Measurements from ENCODE around the gene CDHR5.
"Not testable (repeated sequence)": the region's sequence is repeated elsewhere in the genome, so short reads cannot be mapped to it uniquely, and the experiment has no call there.

Gene CDHR5

DNA sequence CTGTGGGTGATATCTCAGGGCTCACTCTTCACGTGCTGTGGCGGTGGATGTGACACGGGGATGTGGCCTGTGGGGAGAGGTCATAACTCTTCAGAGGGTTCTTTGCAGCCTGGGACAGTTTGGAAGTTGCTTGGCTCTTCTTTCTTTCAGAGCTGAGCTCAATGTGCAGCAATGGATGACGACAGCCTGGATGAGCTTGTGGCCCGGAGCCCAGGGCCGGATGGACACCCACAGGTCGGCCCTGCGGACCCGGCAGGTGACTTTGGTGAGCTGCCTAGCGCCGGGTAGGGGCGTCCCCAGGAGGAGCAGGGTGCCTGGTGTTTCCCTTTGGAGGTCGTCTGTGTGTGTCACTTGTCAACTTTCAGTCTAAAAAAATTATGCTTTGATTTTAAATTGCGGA is 43.4 kb downstream of the CDHR5 start:
- no peak for DNase-seq

- no peak for DNase-seq
These were observed 44.7 kb downstream of the CDHR5 start for GRCh38 chr11:579830-580601.

DNA sequence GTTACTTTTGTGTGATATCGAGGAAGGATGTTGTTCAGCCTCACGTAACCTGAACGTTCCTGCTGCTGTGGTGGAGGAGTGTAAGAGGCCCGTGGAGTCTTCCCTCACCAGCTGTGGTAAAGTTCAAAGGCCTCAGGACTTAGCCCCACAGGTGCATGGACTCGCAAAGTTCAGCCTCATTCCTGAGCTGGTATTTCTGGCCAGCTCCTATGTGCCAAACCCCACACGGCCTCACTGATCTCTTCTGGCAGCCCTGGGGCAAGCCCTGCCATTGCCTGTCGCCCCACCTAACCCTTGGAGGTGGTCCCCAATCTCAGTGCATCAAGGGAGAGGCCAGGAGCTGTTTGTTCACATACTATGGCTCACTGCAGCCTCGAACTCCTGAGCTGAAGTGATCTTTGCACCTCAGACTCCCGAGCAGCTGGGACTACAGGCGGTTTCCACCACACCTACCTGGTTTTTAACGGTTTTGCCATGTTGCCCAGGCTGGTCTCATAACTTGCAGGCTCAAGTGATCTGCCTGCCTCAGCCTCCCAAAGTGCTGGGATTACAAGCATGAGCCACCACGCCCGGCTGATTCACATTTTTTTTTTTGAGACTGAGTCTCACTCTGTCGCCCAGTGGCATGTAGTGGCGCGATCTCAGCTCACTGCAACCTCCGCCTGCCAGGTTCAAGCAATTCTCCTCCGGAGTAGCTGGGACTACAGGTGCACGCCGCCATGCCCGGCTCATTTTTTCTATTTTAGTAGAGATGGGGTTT is 46.3 kb downstream of the CDHR5 start:
- DNase-seq, result no peak

- DNase-seq, result no peak
These were observed 47.2 kb downstream of the CDHR5 start for GRCh38 chr11:577611-577894.

- no peak for DNase-seq
These were observed 47.7 kb downstream of the CDHR5 start for GRCh38 chr11:576811-577610.

GRCh38 chr11:575996-576768 is 48.6 kb downstream of the CDHR5 start, which contains the start of gene PHRF1:
PHRF1 (plus strand) TSS chr11:576470; CDS start chr11:581513, 5,043 bp downstream.
- DNase-seq, result peak; percentile 89

DNA sequence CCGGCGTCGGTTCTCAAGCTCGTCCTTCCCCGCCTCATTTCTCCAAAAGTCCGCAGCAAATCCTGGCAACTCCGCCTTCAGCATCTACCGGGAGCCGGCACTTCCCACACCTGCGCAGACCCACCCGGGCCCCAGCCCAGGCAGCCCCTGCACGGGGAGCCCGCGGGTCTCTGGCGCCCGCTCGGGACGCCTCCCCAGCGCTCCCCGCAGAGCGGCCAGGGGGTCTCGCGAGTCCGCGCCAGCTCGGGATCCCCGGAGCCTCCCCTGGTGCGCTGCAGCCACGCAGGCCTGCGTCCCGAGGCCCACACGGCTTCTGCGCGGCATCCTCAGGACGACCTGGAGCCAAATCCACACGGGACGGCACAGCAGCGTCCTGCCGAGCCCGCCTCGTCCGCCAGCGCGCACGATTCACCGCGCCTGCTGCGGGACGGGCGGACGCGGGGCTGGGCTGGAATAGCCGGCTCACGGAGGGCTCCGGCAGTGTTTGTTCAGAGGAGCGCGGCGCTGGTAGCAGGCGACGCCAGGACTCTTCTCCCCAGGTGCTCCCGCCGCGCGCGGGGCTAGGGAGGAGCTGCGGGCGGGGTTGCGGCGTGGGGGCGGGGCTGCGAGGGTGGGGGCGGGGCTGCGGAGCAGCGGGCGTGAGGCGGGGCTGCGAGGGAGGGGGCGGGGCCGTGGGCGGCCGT is 49.3 kb downstream of the CDHR5 start:
- peak; percentile 66 for DNase-seq

- no peak for DNase-seq
These were observed 50.0 kb downstream of the CDHR5 start for GRCh38 chr11:574632-575312.

DNA sequence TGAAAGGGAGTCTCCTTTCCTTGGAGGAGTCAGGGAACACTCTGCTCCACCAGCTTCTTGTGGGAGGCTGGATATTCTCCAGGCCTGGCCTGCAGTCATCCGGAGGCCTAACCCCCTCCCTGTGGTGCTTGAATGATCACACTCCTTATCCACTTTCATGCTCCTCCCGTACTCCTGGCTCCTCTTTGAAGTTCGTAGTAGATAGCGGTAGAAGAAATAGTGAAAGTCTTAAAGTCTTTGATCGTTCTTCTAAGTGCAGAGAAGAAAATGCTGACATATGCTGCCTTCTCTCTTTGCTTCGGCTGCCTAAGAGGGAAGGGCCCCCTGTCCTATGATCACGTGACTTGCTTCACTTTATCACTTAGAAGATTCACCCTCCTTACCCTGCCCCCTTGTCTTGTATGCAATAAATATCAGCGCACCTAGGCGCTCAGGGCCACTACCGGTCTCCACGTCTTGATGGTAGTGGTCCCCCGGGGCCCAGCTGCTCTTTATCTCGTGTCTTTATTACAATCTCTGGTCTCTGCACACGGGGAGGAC is 50.7 kb downstream of the CDHR5 start:
- DNase-seq, result not testable (repeated sequence)

DNA sequence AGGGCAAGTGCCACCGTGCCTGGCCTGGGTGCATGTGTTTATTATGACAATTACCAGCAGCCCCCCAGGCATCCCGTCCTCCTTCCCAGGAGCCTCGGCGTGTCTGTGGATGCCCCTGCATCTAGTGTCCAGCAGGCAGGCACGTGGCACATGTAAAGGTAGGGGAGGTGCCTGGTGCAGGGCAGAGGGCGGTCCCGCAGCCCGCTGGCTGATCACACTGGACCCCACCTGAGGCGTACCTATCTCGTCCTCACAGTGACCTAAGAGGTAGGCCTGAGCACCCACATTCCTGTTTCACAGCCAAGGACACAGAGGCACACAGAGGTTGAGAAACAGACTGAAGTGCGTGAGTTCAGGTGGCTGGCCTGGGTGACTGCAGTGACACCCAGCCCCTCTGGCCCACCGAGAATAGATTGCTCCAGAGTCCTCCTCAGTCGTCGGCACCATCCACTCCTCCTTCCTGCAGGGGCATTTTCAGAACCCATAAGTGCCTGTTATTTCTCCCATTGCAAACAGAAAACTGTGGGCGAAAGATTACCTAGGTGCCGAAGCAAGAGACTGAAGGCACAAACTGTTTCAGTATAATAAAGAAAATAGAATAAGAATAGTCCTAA is 51.5 kb downstream of the CDHR5 start:
- no peak for DNase-seq

- DNase-seq, result no peak
These were observed 53.0 kb downstream of the CDHR5 start for GRCh38 chr11:571802-572185.

- DNase-seq, result no peak
These were observed 55.4 kb downstream of the CDHR5 start for GRCh38 chr11:569158-569885.

DNA sequence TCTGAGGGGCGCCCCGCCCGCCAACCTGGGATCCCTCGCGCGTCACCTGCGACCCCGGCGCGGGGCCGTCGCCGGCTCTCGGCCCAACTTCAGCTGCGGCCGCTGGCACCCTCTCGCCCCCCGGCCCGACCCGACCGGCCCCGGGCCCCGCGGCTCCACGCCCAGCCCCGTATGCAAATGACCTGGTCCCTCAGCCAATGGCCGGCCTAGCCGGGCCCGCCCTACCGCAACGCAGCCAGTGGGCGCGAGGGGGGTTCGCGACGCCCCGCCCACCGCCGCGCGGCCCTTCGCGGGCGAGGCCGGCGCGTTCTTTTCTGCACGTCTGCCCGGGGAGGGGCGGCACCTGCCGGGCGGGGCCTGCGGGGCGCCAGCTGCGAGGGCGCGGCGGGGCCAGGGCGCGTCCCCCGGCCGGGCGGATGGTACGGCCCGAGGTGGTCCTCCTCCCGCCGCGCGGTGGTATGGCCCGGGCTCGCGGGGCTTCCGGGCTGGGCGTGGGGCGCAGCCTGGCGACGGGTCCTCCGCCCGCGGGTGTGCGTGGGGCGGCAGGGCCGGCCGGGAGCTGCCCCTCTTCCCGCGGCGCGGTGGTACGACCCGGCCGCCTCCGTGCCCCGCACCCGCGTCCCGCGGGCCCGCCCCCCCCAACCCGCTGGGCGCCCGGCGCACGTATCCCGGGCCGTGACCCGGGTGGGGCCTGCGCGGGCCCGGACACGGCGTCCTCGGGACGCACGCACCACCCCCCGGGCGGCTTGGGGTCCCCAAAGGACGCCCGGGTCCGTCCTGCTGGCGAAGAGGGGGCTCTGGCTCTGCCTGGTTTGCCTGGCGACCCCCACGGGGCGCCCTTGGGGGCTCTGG is 56.2 kb downstream of the CDHR5 start:
- peak; percentile 83 for DNase-seq

GRCh38 chr11:567629-568292 is 57.0 kb downstream of the CDHR5 start:
- DNase-seq, result peak; percentile 1

GRCh38 chr11:567011-567628 is 57.6 kb downstream of the CDHR5 start:
- DNase-seq, result no peak
